HG02623 (cell line): ENCODE data around the gene CLASP1.
"Not testable (repeated sequence)": the region's sequence is repeated elsewhere in the genome, so short reads cannot be mapped to it uniquely, and the experiment has no call there.

Experiments
- ATAC-seq: cut with Tn5 transposase; IDR thresholded peaks from one replicate; pipeline ENCODE4 v1.9.1; 2021; ENCODE audit warnings: moderate library complexity; ENCODE audit not compliant: unreplicated experiment

Gene CLASP1

GRCh38 chr2:121359716-121360565 lies 289.3 kb downstream of the CLASP1 start:
- ATAC-seq = no peak

DNA sequence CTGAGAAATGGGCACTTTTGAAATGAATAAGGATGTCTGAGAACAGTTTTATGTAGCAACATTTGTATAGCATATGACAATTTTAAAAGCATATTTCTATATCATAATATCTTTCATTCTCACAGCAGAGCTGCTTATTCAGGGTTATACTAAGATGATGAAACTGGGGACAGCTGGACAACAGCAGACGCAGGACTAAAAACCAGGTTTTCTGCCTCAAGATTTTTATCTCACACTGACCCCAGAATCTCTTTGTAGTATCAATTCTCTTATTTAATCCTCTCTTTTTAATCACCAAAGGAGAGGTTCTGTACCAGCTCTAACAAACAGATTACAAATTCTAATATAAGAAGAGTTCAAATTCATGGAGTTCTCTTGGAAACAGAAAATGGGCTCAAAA lies 290.1 kb downstream of the CLASP1 start:
- ATAC-seq = no peak

- ATAC-seq = no peak
Observed at GRCh38 chr2:121358291-121358690, 291.0 kb downstream of the CLASP1 start.

DNA sequence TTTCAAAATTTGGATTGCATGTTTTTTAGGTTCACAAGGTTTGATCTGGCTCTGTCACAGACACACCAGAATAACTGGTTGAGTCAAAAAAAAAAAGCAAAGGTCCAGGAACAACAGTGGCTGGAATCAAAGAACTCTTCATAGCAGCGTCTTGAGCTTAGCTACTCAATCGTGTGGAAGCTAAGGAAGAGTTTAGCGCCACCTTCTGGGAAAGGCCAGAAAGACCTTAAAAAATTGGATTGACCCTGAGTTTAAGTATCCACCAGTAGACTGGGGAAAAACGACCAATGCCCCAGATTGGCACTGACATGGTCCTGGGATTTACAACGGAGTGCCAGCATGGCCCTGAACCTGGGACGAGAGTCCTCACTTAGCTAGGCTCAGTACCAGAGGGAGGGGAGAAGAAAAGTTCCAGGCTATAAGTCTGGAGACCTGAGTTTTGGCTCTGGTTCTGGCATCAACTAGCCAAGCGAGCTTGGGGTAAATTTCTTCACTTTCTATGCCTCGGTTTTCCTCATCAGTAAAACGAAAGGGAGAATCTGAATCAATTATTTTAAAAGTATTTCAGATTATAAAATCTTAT lies 293.1 kb downstream of the CLASP1 start:
- ATAC-seq = no peak

GRCh38 chr2:121355488-121355887 lies 293.8 kb downstream of the CLASP1 start:
- ATAC-seq = no peak

DNA sequence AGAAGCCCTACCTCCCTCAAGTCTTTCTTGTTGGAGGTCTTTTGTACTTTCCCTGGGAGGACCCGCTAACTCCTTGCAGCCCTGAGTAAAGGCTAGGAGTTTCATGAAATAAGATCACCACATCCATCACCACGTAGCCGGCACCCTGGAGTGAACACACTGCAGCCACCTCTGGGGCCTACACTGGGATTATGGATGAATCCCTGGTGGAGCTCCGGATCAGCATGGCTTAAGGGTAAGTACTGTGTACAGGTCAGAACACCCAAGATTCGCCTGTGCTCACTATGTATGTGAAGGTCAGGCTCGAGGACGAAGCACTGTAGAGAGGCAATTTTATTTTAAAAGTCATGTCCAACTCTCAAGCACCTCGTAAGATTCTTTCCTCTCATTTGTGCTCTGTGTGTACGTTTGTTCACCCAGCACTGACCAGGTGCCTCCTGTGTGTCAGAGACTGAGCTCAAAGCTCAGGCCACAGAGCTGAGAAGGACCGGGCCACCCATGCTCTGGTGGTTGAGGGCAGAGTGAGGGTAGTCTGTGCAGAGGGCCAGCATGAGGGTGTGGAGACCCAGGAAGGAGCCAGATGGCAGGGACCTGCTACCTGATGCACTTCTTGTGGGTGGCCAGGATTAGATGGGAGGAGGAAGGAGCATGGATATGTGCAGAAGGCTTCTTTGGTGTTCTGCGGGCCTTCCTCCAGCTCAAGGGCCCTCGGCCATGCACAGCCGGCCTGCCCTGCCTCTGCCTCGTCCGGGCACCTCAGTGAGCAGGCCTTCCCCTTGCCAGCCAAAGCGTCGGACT lies 297.5 kb downstream of the CLASP1 start:
- no peak for ATAC-seq

DNA sequence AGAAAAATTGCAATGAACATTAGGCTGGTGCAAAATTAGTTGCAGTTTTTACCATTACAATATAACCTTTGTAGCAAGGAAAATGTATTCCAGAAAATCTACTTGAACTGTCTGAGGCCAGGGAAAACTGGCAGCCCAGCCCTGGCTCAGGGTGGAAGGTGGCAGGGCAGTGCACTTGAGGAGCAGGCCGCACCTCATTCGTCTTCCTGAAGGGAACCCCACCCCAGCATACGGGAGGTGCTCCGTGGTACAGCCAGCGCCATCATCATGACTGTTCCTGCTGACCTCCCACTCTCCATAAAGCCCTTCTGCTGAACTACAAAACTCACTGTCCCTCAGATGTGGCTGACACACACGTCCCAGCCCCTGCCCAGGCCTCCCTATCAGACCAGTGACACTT lies 298.4 kb downstream of the CLASP1 start:
- ATAC-seq = no peak

DNA sequence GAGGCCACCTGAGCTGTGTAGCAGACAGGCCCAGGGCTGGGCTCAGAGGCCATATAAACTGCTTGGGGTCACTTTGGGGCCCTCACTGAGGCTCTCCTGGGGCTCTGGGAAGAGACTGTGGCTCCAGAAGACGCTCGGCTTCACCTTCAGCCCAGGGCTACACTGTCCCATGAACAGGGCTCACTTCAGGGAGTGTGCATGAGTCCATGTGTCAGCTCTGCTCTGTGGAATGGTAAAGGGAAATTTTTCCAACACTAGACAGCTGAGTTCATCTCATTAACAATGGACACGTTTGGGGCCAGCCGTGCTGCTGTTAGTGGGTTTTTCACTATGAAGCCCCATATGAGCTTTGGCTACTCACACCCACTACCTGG lies 298.9 kb downstream of the CLASP1 start:
- no peak for ATAC-seq

GRCh38 chr2:121349721-121350401 lies 299.4 kb downstream of the CLASP1 start:
- ATAC-seq = no peak

DNA sequence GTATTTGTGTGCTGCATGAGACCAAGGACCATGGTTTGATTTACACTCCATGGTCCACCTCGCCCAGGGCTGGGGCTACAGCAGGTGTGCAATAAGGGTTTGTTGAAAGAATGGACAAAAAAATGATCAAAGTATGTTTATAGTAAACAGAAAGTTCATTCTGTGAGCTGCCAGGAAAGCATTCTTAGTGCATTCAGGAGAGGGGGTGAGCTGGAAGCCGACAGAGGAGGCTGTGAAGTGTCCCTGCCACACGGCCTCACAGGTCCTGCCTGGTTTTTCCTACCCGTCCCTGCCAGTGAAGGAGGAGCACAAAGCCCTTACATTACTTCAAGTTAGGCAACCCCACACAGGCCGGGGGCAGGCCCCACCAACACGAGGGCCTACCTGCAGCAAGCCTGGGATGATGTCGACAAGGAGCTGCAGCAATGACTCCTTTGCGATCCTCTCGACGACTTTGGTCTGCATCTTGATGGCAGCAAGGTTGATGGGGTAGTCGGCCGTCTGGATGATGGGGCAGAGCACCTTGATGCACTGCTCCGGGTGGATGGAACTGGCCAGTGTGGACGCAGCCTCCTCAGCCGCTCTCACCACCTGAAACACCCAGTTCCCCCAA lies 301.0 kb downstream of the CLASP1 start:
- no peak for ATAC-seq

DNA sequence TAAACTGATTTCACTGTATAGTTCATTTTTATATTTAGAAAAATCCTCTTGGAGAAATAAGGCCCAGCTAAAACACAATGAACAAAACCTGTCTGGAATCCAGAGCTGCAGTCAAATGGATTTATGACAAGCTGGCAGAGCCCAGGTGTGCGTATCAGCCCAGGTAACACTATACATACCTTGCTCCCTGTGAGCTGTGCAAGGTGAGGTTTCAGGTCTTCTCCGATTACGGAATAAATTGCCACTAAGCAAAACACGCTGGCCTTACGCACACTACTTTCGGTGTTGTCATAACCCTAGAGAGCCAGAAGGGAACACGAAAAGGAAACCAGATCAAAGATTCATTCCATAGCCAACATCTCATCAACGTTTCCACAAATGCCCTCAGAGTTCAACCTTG lies 302.4 kb downstream of the CLASP1 start:
- no peak for ATAC-seq

DNA sequence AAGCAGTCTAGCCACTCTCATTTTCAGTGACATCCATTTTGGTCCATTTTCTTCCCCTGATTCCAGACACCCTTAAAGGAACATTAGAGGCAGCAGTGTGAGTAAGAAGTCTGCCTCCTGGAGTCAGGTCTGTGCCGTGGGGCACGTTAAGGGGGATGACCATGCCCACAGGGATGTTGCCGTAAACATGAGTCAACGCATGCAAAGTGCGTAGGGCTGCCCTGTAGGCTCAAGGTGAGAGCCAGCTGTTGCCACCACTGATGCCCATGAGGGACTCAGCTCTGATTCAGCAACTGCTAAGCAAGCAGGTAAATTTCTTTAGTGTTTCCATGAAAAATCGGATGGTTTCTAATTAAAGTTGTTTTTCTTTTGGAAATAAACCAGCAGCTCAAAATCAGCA lies 302.9 kb downstream of the CLASP1 start:
- no peak for ATAC-seq

DNA sequence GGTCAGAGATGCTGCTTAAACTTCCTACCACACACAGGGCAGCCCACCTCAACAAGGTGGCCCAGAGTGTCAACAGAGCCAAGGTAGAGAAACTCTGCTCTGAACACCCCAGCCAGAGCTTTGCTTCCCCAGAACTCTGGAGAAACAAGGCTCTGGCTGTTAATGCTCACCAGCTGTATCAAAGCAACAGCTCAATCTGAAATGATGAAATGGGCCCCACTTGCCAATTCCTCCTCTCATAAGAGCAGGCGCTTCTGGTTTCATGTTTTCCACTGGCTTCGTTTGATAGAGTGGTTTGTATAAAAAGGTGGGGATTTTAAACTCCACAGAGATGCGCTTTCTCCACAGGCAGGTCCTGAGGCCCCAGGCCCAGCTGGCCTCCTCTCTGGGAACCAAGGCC lies 303.4 kb downstream of the CLASP1 start:
- ATAC-seq = no peak

DNA sequence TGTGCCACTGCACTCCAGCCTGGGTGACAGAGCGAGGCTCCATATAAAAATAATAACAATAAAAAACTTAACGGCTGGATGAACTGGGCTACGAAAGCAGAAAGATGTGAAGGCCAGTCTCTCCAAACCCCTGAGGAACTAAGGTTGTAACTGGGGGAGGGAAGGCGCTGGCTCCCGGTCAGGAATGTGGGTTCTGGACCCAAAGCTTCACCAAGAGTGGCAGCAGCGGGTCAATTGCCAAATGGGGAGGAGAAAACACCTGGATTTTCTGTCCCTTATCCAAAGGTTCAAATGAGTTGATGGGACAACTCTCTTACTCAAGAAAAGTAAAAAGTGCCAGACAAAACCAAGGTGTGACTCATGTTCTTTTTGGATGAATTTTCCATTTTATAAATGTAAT lies 304.2 kb downstream of the CLASP1 start:
- ATAC-seq = no peak

- ATAC-seq = not testable (repeated sequence)
Observed at GRCh38 chr2:121343828-121344399, 305.3 kb downstream of the CLASP1 start.

- ATAC-seq = no peak
Observed at GRCh38 chr2:121343191-121343590, 306.1 kb downstream of the CLASP1 start.

GRCh38 chr2:121342751-121343150 lies 306.5 kb downstream of the CLASP1 start:
- no peak for ATAC-seq

GRCh38 chr2:121340926-121341325 lies 308.3 kb downstream of the CLASP1 start:
- no peak for ATAC-seq

GRCh38 chr2:121338281-121338680 lies 311.0 kb downstream of the CLASP1 start:
- no peak for ATAC-seq

GRCh38 chr2:121336528-121337294 lies 312.6 kb downstream of the CLASP1 start:
- no peak for ATAC-seq
